Measurements from ENCODE around the gene SEL1L3. TPM values are rescaled to one million over a fixed set of nuclear protein-coding genes. Genes with fewer than 3 reads are reported as not detected.
"Not testable (repeated sequence)": the region's sequence is repeated elsewhere in the genome, so short reads cannot be mapped to it uniquely, and the experiment has no call there.

Gene SEL1L3
- total RNA-seq, 1 experiment from 2014 or later, result 45.3 TPM

DNA sequence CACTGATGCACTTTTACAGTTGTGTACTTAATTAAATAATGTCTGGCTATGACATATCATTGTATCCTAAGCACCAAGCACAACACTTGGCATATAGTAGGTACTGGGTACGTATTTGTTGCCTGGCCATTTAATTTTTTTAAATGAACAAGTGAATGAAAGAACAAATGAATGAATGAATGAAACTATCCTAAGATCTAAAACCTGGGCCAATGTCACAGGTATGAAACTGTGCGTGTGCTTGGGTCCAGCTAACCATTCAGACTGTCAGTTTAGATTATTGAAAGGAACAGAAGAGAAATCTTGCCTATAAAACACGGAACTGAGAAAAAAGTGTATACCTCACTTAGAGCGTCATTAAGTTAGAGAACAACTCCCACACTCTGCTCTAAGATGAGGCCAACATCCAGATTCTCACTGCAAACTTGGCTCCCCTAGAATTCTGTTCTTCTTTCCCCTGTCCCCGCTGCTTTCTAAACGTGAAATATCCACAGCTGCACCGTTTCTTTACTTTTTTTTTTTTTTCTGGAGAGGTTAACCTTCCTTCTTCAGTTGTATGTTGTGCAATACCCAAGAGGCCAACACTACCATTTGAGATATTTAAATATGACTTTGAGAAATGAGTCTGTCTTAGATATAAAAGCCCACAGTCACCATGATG lies 17.3 kb upstream of the SEL1L3 start:
- DNase-seq (ENCODE audit: low read depth), result no peak

DNA sequence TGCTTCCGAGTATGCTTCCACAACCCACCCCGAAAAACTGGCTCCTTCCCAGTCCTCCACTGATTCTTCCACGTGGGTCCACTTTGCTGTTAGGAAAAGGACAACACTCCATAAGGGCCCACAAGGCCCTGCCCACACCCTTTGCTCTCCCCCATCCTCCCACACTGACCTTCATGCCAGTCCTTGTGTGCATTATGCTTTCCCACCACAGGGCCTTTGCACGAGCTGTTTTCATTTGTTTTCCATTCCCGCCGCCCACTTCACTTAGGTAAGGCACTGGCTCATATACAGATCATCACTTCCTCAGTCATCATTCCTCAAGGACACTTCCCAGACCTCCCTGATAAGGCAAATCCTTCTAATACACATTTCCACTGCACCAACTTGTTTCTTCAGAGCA lies 16.8 kb upstream of the SEL1L3 start:
- DNase-seq (ENCODE audit: low read depth), result no peak

DNA sequence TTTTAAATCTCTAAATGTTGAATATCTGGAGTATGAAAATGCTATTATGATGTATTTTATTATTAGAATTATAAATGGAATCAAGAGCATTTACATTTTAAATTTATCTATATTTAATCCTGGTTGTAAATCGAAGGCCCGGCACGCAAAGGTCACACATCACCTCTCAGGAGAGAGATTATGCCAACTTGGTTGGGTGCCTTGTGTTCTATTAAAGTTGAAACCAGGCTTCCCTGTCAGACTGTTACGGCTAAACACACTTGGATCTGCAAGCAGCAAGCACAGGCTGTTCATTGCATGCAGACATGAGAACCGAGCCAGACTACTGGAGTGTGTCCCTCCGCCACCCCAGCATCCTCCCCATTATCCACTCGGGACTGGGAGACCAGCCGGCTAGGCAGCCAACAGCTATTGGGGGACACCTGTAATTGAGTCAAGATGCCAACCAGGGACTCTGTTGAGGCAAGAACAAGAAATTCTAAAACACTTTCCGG lies 16.4 kb upstream of the SEL1L3 start:
- no peak for DNase-seq (ENCODE audit: low read depth)

DNA sequence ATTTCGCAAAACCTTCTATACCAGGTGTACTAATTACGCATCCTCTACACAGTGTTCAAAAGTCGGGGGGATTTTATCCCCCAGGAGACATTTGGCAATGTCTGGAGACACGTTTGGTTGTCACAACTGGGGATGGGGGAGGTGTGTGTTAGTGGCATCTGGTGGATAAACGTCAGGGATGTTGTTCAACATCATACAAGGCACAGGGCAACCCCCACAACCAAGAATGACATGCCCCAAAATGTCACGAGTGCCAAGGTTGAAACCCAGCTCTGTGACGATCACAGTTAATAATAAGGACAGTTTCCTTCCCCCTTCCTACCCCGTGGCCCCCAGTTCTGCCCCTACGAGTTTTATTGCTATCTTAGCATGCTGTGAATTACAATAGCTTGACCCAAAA lies 15.9 kb upstream of the SEL1L3 start:
- DNase-seq (ENCODE audit: low read depth), result no peak

DNA sequence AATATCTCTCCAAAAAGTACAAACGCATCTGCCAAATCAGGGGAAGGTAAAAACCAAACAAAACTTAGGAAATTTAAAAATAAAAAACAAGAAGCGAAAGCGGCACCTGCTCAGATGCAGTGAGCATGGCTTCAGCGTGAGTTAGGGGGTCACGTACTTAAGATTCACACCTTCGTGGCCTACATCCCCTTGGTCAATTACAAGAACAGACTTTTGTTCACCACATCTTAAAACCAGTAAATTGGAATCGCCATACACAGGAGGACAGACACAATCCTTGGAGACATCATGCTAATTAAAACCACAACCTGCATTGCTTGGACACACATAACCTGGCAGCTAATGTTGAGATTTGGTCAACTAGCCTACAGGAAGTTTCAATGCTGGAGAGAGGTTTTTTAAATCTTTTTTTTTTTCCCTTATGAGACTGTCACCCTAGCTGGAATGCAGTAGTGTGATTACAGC lies 12.5 kb upstream of the SEL1L3 start:
- no peak for DNase-seq (ENCODE audit: low read depth)

DNA sequence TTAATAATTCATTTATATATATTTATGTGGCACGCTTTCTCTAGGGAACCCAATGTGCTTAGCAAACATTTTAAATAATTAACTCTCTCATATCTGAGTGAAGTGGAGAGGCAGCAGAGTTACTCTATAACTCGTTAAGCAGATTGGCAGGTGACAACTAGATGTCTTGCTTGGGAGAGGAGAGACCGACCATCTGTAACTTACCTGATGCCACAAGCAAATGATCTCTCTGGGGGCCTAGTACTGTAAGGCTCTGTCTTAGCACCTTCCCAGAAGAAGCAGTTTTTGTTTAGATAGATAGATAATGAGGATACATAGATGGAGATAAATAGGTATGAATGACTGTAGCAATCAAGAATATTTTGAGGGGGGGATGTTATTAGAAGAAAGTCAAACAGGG lies 11.9 kb upstream of the SEL1L3 start:
- no peak for DNase-seq (ENCODE audit: low read depth)

DNA sequence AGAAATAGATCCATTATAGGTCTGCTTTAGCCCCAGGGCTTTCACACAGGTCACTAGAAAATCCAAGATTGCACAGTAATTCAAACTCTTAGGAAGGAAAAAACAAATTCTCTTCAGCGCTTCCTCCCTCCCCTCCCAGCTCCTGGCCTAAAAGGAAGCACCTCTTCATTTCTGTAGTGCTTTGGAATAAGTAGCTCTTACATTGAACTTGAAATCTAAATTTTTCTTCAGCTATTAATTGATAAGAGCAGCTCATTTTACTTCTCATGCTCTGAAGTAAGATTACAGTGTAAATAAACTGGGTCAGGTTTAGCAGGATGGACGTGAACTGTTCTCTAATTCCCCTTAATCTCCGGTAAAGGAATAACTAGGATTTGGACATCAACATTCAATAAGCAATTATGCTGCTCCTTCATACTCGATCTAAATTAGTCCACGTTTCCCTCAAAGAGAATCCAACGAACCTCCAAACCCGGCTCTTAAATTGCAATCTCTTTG lies 10.9 kb upstream of the SEL1L3 start:
- DNase-seq (ENCODE audit: low read depth), result no peak

DNA sequence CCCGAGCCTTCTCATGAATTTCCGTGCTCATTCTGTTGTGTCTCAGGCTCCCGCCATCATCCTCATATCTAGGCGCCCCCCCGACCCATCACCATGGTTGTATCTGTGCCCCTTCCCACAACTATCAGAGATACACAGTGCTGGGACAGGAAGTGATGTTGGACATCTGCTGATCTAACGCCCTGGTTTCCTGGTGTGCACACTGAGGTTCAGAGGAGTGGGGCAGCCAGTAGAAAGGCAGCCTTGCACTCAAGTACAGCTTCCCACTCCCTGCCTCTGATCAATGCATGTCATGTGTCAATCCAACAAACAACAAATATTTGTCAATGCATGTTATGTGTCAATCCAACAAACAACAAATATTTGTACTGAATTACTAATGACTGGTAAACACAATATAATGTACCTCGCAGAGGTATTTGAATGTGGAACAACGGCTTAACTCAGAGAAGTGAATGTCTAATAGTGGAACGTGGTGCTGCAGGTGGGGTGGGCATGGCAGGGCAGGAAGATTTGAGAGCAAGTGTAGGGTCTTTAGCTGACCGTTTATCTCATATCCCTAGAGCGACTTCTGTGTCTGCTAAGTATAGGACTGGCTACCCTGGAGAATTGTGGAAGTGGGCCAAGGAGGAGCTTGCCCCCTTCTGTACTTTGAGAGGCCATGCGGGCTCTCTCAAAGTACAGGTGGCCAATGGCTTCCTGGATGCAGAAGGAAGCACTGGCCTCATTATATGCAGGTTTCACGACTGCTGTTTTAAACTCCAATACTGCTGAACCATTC lies 10.3 kb upstream of the SEL1L3 start:
- no peak for DNase-seq (ENCODE audit: low read depth)

DNA sequence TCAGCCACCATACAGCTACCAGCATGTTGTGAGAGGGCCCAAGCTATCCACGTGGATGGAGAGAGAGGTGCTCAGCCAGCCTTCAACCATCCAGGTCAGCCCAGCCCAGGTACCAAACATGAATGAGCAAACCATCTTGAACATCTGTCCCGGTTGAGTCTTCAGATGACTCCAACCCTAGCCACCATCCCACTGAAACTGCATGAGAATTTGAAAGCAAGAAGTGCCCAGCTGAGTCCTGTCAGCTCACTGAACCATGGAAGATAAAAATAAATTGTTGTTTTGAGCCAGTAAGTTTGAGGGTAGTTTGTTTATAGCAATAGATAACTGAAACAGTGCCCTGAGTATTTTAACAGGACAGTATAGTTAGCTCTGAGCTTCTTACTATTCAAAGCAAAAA lies 7.3 kb upstream of the SEL1L3 start:
- no peak for DNase-seq (ENCODE audit: low read depth)

DNA sequence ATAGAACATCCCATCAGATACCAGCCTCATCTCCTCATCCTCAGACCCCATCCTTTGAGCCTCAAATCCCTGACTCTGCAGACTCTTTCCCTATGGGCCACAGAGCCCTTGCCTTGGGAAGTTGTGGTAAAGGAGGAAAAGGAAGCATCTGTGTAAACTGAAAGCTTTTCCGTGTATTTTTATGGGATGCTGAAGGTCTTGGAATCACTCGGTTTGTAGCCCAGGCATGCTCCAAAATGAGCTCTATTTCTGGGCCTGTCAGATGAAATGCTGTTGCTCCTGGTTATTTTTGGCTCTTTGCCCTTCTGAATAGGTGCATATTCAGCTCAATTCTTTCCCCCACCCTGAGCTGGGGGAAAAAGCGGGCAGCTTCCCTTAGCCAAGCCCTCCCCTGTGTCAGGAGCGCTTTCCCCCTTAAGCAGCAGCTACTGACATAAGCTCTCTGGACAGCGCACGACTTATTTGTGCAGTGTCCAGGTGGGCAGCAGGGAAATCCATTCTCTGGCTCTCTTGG lies 5.0 kb upstream of the SEL1L3 start:
- DNase-seq (ENCODE audit: low read depth), result no peak

DNA sequence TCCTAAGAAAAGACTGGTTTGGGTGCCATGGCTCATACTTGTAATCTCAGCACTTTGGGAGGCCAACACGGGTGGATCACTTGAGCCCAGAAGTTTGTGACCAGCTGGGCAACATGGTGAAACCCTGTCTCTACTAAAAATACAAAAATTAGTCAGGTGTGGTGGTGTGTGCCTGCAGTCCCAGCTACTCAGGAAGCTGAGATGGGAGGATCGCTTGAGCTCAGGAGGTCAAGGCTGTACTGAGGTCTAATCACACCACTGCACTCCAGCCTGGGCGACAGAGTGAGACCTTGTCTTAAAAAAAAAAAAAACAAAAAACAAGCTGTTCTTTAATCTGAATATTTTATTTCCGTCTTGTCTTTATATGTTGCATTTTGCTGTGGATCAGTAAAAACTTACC lies 3.6 kb upstream of the SEL1L3 start:
- not testable (repeated sequence) for DNase-seq (ENCODE audit: low read depth)

DNA sequence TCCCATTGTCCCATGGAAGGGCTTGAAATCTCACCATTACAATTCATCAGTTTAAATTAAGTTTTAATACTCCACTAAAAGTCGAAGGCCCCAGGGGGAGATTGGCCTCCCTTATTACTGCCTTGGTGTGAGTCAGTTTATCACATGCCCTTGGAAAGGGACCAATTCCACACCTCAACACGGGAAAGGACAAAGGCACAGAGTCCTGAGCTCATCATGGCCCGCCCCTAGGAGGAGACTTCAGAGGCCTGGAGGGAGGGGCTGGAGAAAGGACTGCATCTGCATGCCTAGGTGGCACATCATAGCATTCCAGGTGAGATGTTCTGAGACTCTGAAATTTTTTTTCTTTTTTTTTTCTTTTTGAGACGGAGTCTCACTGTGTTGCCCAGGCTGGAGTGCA lies 2.8 kb upstream of the SEL1L3 start:
- peak; percentile 74 for DNase-seq (ENCODE audit: low read depth)

DNA sequence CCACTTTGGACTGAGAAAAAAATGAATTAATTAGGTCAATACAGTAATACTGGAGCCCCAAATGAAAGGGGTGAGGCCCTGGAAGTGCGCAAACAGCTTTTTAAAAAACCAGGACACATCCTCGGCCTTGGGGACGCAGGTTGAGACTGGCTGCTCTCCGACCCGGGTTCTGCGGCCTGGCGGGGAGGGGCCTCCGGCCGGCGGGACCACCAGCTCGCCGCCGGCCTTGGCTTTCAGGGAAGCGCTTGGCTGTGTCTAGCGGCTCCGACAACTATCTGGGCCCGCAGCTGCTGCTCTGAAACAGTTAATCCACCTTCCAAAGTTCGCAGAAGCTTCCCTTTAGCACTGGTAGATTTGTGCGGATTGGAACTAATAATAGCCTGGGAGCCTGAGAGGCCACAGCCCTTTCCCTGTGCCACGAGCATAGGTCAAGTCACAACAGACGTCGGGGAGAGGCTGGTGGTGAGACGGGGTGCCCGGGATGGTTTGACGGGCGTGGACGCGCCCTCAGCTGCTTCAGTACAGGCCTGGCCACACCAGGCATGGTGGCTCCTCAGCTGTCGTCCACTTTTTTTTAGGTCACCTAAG lies 1.1 kb upstream of the SEL1L3 start:
- DNase-seq (ENCODE audit: low read depth), result no peak

DNA sequence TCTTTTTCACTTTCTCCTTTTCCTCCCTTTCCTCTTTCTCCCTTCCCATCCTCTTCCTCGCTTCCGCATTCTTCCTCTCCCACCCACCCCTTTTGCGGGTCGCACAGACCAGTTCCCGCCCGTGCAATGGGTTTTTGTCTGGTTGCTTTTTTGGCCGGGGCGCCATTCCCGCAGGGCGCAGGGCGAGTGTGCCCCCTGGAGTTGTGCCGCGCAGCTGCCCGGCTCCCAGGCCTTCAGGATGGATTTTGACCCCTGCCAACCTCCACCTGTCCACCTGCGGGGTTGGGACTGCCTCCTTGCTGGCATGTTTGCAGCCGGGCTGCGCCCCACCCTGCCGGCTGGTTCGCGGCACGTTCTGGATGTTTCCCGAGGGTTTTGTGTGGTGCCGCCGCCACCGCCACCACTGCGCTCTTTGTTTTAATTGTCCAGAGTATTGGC lies 578 bp upstream of the SEL1L3 start:
- no peak for DNase-seq (ENCODE audit: low read depth)

DNA sequence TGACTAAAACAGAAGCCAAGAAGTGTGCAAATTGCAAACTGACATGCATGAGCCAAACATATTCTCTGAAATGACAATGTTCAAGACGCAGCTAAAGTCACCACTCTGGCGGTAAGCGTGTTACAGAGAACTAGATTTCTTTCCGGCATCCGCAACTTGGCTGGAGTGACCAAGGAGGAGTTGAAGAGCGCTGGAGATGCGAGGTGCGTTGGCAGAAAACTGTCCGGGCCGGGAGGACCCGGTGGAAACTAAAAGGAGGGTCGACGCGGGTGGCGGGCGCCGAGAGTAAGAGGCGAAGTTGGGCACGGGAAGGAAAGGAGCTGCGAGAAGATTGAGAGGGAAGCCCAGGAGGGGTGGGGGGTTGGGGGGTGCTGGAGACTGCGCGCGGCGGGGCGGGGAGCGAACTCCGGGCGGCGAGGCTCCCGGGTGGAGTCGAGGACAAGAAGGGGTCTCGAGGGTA lies 807 bp downstream of the SEL1L3 start:
- DNase-seq (ENCODE audit: low read depth), result peak; percentile 43

DNA sequence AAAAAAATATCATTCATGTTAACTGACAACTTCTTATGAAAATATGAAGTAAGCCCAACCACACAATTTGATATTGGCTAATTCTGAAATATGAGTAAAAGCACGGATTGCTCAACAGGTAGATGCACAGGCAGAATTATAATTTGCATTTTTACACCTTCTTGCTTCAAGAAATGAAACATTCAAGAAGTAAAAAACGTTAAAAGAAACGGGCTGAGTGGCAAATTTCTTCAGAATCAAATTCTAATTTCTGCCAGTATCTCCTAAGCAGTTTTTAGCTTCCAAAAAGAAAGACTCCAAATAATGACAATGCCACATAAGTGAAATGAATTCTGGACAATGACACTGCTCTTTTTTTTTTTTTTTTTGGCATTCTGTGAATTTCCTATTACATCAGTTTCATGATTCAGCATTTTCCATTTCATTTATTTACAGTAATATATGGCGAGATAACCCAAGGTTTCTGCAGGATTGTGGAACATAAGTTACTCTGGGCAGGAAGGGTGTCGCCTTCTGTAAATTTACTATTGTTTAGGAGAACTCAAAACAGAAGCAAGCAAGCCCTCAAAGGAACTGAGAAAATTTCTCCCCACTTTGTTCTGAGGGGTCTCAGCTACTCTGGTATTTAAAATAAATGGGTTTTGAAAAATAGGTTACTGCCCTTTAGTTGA lies 1.4 kb downstream of the SEL1L3 start:
- peak; percentile 43 for DNase-seq (ENCODE audit: low read depth)

DNA sequence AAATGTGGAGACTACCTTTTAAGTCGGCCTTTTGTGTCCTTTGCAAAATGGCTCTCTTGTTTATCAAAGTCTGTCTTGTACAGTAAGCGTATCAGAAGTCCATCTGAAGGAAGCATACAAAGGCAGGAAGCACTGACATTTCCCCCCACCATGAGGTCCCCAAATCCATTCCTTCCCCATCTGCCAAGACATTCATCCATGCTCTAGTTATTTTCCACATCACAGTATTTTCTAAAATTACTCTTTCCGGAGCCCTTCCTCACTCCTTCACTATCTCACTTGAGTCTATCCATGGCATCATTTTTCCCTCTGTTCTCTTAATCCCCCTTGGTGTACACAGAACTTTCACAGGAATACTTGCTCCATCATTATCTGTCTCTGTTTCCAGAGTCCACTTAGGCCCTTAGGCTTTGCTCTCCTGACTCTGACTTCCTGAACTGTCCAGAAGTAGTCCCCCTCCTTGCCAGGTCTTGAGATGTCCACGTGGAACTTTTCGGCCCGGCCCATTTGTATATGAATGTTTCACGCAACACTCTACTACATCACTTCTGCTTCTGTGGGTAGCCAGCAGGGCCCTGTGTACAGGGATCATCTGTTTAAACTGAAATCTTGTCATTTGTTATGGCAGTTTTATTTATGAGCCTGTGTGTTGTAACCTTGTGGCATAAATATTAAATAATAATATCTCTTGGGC lies 2.1 kb downstream of the SEL1L3 start:
- no peak for DNase-seq (ENCODE audit: low read depth)

DNA sequence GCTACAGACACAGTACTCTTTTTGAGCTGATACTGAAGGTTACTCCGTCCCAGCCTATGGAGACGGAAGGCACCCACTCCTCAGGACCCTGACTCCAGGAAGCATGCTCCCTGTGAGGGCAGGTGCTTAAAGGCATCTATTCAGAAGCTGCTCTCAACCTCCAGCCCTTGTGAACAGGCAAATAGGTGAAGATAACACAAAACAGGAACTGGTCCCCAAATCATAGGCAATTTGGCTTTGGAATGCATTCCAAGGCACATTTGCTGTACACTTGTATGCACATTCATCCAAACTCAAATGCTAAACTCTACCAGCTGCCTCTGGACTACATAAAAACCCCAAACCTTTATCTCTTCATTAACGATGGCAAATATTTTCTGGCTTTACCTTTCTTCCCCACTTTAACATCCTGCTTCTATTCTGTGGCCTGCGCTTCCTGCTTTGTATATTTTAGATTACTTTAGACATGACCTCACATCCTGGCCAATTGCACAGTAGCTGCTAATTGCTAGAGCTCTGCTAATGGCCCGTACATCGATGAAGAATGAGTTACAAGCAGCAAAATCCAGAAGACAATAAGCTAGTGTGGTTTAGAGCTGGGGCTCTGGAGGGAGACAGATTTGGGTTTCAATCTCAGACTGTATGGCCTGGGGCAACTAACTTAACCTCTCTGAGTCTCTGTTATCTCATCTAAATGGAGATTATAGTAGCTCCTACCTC lies 3.2 kb downstream of the SEL1L3 start:
- DNase-seq (ENCODE audit: low read depth), result peak; percentile 35

DNA sequence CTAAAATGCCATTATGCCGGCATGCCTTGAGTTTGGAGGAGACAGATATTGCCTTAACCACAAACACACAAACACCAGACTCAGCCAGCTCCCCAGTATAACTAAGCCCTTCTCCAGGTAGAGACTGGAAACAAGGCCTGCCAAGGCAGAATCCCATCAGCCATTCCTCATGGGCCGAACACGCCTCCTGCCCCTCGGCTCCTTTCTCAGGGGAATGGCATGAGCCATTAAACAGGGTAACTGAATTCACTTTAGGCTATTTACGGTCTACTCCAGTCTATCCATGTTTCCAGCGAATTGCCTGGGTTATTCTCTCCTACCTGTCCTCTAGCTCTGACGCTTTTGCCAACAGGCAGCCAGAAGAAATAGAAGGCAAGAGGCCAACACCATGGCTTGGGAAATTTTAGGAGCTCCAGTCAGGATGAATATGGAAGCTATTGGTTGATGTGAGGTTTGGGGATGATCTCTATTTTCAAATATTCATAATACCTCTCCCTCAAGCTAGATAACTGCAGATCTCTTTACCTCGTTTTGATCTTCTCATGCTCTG lies 4.9 kb downstream of the SEL1L3 start:
- no peak for DNase-seq (ENCODE audit: low read depth)

DNA sequence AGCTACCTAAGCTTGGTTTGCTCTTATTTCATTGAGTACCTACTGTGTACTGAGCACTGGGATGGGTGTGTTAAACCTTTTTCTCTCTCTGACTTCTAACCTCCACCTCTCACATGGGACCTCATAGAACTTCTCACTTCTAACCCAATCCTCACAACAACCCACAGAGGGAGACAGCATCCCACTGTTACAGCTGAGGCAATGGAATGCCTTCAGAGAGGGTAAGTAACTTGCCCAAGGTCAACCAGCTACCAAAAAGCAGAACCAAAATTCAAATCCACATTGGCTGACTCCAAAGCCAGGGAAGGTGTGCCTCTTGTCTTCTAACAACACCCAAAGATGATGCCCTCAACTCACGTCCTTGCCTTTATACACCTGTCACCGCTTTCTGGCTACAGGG lies 5.4 kb downstream of the SEL1L3 start:
- no peak for DNase-seq (ENCODE audit: low read depth)

Measured in HT1080 (cell line).